CD4-positive, alpha-beta T cell treated with Interleukin-6 at 100 ng/mL for 8 hours (primary cell): Measurements from ENCODE around the gene RAD21L1.
"Not testable (repeated sequence)": the region's sequence is repeated elsewhere in the genome, so short reads cannot be mapped to it uniquely, and the experiment has no call there.

Source experiments
- DNase-seq: peaks from one replicate; pipeline ENCODE4 v3.0.0-alpha.2; 2020; ENCODE audit warnings: mixed read lengths, low spot score

The RAD21L1 gene

DNA sequence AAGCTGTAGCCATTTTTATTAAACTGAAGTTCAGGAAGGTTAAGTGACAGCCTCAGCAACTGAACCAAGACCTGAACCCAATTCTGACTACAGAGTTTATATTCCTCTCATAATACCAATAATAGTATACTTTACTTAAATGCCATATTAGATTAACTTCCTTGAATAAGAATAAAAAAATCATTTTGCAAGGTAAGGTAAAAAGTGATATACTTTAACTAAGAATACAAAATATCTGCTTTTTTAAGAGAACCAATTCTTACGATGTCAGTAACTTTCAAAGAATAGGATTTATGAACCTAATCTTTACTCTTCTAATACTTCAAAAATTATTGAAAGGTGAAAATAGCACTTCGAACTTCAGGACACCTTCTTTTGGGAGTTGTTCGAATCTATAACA is 3.7 kb downstream of the RAD21L1 start:
- no peak for DNase-seq

- DNase-seq: no peak
Observed at GRCh38 chr20:1232286-1233111, 6.7 kb downstream of the RAD21L1 start.

DNA sequence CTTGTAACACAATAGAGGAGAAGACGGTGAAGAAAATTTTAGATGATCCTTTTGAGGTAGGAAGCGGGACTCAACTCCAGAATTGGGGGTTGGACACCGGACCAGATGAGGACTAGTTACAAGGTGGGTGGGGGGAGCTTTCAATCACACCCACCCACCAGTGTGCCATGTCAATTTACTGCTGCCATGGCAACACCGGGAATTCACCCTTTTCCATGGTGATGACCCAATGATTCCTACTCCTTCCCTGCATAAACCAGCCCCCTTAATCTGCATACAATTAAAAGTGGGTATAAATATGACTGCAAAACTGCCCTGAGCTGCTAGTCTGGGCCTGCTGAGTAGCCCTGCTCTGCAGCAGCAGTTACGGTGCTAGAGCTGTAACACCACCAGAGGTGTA is 14.7 kb downstream of the RAD21L1 start:
- DNase-seq: no peak

- no peak for DNase-seq
Observed at GRCh38 chr20:1241456-1241855, 15.6 kb downstream of the RAD21L1 start.

DNA sequence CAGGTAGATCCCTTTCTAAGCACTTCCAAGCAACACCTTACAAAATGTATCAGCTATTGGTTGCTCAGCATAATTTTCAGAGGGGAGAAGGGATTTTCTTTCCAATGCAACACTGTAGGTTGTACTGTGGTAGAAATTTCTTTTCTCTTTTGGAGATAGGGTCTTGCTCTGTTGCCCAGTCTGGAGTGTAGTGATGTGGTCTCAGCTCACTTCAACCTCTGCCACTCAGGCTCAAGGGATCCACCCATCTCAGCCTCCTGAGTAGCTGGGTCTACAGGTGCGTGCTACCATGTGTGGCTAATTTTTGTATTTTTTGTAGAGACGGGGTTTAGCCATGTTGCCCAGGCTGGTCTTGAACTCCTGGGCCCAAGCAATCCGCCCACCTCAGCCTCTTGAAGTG is 16.3 kb downstream of the RAD21L1 start:
- no peak for DNase-seq

DNA sequence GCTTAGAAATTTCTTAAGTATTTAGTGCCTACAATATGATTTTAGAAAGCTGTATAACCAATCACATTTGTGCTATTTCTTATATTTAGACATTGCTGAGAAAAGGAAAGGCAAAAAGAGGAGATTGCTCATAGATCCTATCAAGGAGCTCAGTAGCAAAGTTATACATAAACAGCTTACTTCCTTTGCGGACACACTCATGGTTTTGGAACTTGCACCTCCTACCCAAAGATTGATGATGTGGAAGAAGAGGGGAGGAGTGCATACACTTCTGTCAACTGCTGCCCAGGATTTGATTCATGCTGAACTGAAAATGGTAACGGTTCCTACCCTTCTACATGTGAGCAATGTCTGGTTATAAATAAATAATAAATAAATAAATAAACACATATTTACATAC is 16.7 kb downstream of the RAD21L1 start:
- no peak for DNase-seq

DNA sequence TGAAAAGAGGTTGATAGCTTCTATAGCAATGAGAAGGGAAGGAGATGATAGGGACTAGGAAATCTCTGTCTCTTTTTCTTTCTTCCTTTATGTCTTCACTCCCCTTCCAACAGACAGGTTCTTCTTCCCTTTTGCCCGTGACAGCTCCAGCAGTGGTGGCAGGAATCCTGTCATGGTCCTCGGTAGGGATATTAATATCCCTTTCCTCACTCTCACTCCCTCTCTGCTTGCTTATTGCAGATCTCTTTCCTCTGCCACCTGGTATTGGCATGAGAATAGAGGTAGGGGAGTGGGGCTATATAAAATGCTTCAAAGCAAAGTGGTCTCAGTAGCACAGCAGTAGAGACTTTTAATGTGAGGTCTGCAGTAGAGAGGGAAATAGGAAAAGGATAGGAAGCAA is 19.7 kb downstream of the RAD21L1 start:
- no peak for DNase-seq

GRCh38 chr20:1247689-1248088 is 21.8 kb downstream of the RAD21L1 start:
- no peak for DNase-seq

DNA sequence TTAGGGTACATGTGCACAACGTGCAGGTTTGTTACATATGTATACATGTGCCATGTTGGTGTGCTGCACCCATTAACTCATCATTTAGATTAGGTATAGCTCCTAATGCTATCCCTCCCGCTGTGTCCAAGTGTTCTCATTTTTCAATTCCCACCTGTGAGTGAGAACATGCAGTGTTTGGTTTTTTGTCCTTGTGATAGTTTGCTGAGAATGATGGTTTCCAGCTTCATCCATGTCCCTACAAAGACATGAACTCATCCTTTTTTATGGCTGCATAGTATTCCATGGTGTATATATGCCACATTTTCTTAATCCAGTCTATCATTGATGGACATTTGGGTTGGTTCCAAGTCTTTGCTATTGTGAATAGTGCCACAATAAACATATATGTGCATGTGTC is 24.4 kb downstream of the RAD21L1 start:
- DNase-seq: not testable (repeated sequence)

DNA sequence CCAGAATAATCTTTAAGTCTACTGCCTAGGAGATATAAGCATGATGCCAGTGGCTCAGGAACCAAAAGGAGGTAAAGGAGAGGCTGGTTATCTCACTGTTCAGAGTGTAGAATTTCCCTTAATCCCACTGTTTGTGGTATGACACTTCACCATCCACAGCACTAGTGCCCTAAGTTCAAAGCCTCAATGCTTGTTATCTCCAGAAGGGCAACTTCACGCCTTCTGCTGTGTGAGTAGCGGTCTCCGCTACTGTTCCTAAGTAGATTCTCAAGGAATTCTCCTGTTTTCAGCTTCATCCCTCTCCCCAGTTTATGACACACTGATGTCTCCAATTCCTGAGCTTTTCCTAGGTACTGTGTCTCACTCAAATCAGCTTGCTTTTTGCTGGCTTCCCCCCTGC is 26.6 kb downstream of the RAD21L1 start:
- no peak for DNase-seq

GRCh38 chr20:1254254-1254653 is 28.4 kb downstream of the RAD21L1 start:
- DNase-seq: no peak

DNA sequence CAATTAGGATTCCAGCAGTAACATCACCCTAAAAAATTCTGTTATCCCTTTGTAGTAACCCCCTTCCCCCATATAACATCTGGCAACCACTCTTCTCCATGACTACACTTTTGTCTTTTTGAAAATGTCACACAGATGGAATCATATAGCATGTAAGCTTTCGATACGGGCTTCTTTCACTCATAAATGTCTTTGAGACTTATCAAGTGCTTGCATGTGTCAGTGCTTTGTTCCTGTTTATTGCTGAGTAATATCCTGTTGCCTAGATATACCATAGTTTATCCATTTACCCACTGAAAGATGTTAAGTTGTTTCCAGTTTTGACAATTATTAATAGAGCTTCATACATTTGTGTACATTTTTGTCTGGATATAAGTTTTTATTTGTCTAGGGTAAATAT is 29.8 kb downstream of the RAD21L1 start:
- no peak for DNase-seq

- DNase-seq: no peak
Observed at GRCh38 chr20:1263853-1264252, 38.0 kb downstream of the RAD21L1 start.

GRCh38 chr20:1264727-1265126 is 38.9 kb downstream of the RAD21L1 start:
- DNase-seq: no peak

DNA sequence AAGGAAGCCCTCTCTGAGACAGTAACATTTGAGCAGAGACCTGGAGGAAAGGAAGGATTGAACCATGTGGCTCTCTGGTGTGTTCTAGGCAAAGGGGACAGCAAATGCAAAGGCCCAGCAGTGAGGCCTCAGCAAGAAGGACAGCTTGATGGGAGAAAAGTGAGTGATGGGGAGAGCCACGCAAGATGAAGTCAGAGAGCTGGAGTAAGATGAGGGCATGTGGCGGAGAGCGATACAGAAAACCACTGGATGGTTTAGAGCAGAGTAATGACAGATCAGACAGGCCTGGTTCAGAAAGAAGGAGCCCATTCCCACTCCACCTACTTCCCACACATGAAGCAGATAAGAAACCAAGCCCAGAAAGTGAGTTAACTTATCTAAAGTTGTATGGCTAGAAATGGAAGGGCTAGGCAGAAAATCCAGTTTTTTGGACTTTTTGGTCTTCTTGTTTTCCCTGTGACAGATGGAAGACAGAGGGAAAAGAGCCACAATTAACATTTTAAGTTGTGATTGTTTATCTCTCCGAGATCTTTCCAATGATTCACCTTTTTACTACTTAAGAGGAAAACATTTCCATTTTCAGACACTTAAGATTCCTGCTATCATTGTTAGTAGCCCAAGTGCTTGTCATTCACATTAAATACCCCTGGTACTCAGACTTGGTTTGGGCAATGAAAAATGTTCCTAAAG is 39.5 kb downstream of the RAD21L1 start:
- no peak for DNase-seq

GRCh38 chr20:1265916-1266166 is 40.0 kb downstream of the RAD21L1 start:
- DNase-seq: no peak

DNA sequence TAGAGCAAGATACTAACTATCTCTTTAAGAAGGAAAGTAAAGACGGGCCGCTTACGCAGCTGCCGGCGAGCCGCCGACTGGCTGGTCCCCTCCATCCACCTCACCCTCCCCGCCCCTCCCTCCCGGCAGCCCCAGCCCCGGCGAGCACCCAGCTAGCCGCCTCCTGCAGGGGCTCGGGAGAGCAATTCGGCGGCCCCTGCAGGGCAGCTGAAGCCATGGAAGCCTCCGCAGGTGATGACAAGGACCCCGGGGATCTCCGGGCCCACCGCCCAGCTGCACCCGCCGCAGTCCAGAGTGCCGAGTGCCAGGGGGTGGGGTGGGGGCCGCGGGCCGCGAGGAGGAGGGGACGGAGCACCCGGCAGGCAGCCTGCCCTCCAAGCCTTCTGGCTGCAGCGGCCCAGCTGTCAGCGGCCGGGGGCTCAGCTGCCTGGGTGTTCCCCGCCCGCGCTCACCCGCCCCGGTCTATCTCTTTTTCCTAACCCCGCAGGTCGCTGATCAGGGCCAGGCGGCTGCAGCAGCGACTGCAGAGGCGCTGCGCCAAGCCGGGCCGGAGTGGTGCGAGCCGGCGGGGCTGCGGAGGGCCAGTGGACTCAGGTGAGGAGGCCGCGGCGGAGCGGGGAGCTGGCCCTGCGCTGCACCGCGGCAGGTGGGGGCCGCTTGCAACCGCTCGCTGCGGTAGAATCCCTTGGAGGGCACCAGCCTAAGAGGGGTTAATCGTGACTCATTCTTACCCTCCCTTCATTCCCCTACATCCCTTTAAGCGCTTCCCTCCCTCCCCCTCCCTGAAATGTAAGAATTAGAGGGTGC is 40.5 kb downstream of the RAD21L1 start, which contains the start of gene SNPH:
Gene SNPH, plus strand, starts transcription at position 128 of the 807 bp plus-strand sequence. CDS start 29,946 bp downstream, outside the sequence.
- DNase-seq: peak; percentile 81

- no peak for DNase-seq
Observed at GRCh38 chr20:1267161-1267560, 41.3 kb downstream of the RAD21L1 start.

- no peak for DNase-seq
Observed at GRCh38 chr20:1267809-1268374, 42.0 kb downstream of the RAD21L1 start.

DNA sequence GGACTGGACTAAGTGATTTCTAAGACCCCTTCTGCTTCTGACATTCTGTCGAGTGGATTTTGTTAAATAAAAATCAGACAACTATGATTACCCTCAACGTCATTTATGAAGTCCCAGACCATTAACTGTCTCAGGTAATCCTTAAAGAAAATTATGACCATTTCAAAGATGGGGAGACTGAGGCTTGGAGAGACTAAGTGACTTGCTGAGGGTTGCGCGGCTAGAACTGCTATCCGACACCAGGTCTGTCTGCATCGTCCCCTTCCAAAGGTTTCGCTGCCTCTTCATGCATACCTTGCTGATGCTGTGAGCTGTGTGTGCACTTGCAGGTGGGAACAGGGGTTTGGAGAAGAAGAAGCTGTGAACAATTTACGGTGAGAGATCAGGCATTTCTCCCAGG is 43.4 kb downstream of the RAD21L1 start:
- no peak for DNase-seq

DNA sequence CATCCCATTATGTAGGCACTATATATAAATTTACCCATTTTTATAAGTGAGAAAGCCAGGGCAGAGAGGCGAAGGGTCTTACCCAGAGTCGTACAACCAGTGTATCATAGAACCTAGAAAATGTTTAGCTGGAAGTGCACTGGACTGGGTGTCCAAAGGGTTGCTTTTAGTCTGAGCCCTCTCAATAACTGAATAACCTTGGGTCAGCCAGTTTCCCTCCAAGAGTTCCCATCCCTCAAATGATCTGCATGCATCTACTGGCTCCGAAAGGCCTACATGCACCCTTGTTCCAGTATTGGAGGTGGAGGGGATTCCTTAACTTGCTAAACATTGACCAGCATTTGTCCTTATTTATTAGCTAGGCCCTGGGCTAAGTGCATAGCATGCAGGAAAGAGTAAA is 44.0 kb downstream of the RAD21L1 start:
- no peak for DNase-seq

DNA sequence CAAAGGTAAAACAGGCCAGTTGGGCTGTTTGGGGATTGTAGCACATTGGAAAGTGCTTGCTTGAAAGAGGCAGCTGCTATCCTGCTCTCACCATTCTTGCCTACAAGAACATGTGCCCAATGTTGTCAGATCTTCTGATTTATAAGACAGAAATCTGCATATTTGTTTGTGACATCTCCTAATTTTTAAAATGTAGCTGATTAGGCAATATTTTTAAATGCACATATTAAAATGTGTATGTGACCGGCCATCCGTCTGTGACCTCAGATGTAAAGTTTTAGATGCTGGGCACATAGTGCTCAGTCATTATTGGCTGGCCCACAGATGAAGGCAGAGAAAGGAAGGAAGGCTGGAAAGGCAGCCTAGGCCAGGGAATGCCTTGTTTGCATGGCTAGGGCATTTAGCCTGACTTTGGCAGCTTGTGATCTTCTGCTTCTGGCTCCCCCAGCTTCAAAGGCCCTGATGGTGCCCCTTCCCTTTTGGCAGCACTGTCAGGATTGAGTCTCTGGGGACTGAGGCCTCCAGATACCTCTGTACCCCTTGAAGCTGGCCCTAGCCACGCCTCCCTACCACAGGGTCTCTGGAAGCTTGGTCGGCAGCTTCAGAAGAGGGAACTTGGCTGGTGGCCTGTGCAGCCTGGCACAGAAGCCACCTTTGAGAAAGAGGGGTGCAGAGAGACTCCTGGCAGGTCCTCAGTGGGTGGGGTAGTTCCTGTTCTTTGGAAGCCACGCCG is 46.7 kb downstream of the RAD21L1 start:
- no peak for DNase-seq
